Suprapubic skin (tissue), 4 donors: ENCODE results near the gene ZBTB47.

Experiments used
- POLR2A ChIP-seq, 2 donors: fragments of 450-650 bp; IDR thresholded peaks; one replicate each; pipeline ENCODE4 v1.6.1; 2017; ENCODE audit warnings: antibody characterized with exemption in 2 of 2, mild to moderate bottlenecking in 2 of 2, moderate library complexity in 2 of 2
- POLR2AphosphoS5 ChIP-seq, 3 donors: sonication (generic); formaldehyde crosslinking; IDR thresholded peaks; one replicate each; pipeline ENCODE4 v1.6.1; 2017; ENCODE audit warnings: antibody characterized with exemption in 3 of 3
- TF ChIP-seq, protein P1 (sequence below), 2 donors: fragments of 200-600 bp in 1 of 2; fragments of 450-650 bp in 1 of 2; sonication (generic) in 1 of 2; IDR thresholded peaks; one replicate each; pipeline ENCODE4 v1.5.1; 2016 to 2019; ENCODE audit warnings: antibody characterized with exemption in 2 of 2, mild to moderate bottlenecking in 1 of 2, moderate library complexity in 1 of 2

DNA sequence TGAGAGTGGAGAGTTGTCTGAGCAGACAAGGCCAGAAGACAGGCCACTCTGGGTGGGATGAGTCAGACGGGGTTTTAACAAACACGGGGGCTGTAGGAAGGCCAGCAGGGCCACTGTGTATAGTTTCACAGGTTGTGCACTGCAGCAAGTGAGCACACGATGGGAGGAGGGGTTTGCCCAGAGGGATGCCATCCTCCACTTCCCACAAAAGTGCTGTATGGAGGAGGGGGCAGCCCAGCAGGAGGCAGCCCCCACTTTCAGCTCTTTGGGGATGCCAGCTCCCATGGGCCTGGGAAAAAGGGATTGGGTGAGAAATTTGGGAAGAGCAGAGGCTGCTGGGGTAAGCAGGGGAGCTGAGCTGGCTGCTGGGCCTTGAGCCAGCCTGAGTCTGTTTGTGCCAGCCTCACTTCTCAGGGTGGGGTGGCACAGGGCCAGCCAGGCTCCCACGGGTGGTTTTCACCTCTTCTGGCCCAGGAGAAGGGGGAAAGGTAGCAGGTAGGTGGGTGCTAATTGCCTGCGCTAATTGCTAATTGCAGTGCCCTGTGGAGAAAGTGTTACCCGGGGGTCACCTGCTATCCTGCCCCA, 6.7 kb downstream of the ZBTB47 start:
- TF ChIP-seq, protein P1, sequence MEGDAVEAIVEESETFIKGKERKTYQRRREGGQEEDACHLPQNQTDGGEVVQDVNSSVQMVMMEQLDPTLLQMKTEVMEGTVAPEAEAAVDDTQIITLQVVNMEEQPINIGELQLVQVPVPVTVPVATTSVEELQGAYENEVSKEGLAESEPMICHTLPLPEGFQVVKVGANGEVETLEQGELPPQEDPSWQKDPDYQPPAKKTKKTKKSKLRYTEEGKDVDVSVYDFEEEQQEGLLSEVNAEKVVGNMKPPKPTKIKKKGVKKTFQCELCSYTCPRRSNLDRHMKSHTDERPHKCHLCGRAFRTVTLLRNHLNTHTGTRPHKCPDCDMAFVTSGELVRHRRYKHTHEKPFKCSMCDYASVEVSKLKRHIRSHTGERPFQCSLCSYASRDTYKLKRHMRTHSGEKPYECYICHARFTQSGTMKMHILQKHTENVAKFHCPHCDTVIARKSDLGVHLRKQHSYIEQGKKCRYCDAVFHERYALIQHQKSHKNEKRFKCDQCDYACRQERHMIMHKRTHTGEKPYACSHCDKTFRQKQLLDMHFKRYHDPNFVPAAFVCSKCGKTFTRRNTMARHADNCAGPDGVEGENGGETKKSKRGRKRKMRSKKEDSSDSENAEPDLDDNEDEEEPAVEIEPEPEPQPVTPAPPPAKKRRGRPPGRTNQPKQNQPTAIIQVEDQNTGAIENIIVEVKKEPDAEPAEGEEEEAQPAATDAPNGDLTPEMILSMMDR (IDR thresholded peaks at IDR 0.05): no peak
- TF ChIP-seq POLR2AphosphoS5 (IDR thresholded peaks at IDR 0.05) (no peak), POLR2A (IDR thresholded peaks at IDR 0.05) (no peak)
